Tibial artery (tissue), 4 donors: ENCODE data around the gene VAV3.
A peak's percentile ranks its signal among the peaks of the same experiment; 100 is the strongest.

Experiments
- DNase-seq, 2 donors: peaks; one replicate each; pipeline ENCODE4 v3.0.0-alpha.2; 2019
- H3K27ac ChIP-seq, 2 donors: fragments of 200-600 bp; sonication (generic) in 1 of 2; 1 replicate in 1 of 2; 2 replicates in 1 of 2; pipeline ENCODE4 v1.5.1; 2018 to 2019; ENCODE audit warnings: mild to moderate bottlenecking in 1 of 2
- H3K27me3 ChIP-seq, 2 donors: fragments of 200-600 bp; sonication (generic) in 1 of 2; one replicate each; pipeline versions ENCODE4 v1.5.1 to v1.6.0; 2016 to 2019
- H3K36me3 ChIP-seq, 3 donors: fragments of 200-600 bp; sonication (generic) in 2 of 3; one replicate each; pipeline ENCODE4 v1.5.1; 2016 to 2019; ENCODE audit warnings: mild to moderate bottlenecking in 2 of 3
- H3K4me1 ChIP-seq, 4 donors: fragments of 200-600 bp; sonication (generic) in 2 of 4; 1 replicate in 3 of 4; 2 replicates in 1 of 4; pipeline ENCODE4 v1.5.1; 2016 to 2019
- H3K4me3 ChIP-seq, 2 donors: fragments of 200-600 bp; sonication (generic) in 1 of 2; 1 replicate in 1 of 2; 2 replicates in 1 of 2; pipeline ENCODE4 v1.5.1; 2018 to 2019; ENCODE audit warnings: mild to moderate bottlenecking in 2 of 2
- H3K9me3 ChIP-seq, 3 donors: fragments of 200-600 bp; sonication (generic) in 1 of 3; one replicate each; pipeline ENCODE4 v1.5.1; 2016 to 2019
- intact Hi-C: fragments of 100-400 bp; cut with DNase I; formaldehyde crosslinking; loops from one replicate; pipeline ENCODE4 v1.15.0; 2023; ENCODE audit warnings: low total_unique reads
- TF ChIP-seq, protein P1 (sequence below), 2 experiments: fragments of 200-600 bp in 1 of 2; fragments of 450-650 bp in 1 of 2; IDR thresholded peaks; one replicate each; pipeline ENCODE4 v1.5.1; 2017 to 2019; ENCODE audit warnings: antibody characterized with exemption in 2 of 2, mild to moderate bottlenecking in 1 of 2, moderate library complexity in 1 of 2

Gene VAV3

DNA sequence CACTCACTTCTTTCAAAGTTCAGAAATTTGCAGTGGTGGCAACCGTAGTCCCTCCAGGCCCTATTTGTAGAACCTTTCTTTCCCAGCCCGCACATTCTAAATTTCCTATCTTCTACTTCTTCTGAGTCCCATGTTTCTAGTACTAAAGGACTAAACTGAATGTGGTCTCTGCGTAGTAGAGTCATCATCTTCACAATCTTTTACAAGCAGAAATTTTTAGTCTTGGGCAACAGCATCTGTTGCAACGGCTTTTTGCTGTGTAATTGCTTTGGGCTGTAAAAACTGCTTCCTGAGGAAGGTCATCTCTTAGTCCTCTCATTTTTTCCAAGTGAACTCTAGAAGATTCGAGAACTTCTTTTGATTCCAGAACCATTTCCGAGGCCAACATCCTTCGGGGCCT is 23.9 kb downstream of the VAV3 start:
- H3K27ac ChIP-seq, result no peak overlapping the region
- DNase-seq, result peak; percentile 69
- intact Hi-C loops, result no loop called here

DNA sequence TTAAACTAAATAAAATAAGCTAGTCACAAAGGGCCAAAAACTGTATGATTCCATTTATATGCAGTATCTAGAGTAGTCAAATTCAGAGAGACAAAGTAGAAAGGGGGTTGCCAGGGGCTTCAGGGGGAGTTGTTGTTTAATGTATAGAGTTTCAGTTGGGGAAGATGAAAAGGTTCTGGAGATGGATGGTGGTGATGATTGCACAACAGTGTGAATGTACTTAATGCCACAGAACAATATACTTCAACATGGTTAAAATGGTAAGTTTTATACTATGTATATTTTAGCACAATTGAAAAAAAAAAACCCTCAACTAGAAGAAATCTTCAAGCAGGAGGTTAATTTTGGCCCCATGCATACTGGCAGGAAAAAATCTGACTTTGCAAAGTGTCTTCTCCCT is 24.3 kb downstream of the VAV3 start:
- no peak for DNase-seq
- Histone ChIP-seq H3K36me3 (no peaks in the 10 kb centered on the region), H3K27me3 (no peaks in the 10 kb centered on the region), H3K4me3 (no peak overlapping the region), H3K4me1 (peaks cover 0 to 12% (median 3%) of the 10 kb centered on the region in 4 donors), H3K27ac (no peak overlapping the region), H3K9me3 (no peaks in the 10 kb centered on the region)
- TF ChIP-seq, protein P1, sequence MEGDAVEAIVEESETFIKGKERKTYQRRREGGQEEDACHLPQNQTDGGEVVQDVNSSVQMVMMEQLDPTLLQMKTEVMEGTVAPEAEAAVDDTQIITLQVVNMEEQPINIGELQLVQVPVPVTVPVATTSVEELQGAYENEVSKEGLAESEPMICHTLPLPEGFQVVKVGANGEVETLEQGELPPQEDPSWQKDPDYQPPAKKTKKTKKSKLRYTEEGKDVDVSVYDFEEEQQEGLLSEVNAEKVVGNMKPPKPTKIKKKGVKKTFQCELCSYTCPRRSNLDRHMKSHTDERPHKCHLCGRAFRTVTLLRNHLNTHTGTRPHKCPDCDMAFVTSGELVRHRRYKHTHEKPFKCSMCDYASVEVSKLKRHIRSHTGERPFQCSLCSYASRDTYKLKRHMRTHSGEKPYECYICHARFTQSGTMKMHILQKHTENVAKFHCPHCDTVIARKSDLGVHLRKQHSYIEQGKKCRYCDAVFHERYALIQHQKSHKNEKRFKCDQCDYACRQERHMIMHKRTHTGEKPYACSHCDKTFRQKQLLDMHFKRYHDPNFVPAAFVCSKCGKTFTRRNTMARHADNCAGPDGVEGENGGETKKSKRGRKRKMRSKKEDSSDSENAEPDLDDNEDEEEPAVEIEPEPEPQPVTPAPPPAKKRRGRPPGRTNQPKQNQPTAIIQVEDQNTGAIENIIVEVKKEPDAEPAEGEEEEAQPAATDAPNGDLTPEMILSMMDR (IDR thresholded peaks at IDR 0.05), result no peak
- intact Hi-C loops, result no loop called here

More for the DNA sequence above, 23.9 kb downstream of the VAV3 start:
- Histone ChIP-seq H3K36me3 (no peaks in the 10 kb centered on the region), H3K4me1 (peaks cover 0 to 12% (median 3%) of the 10 kb centered on the region in 4 donors), H3K27me3 (no peaks in the 10 kb centered on the region), H3K4me3 (no peak overlapping the region), H3K9me3 (no peaks in the 10 kb centered on the region)
- TF ChIP-seq, protein P1 (IDR thresholded peaks at IDR 0.05), result no peak

DNA sequence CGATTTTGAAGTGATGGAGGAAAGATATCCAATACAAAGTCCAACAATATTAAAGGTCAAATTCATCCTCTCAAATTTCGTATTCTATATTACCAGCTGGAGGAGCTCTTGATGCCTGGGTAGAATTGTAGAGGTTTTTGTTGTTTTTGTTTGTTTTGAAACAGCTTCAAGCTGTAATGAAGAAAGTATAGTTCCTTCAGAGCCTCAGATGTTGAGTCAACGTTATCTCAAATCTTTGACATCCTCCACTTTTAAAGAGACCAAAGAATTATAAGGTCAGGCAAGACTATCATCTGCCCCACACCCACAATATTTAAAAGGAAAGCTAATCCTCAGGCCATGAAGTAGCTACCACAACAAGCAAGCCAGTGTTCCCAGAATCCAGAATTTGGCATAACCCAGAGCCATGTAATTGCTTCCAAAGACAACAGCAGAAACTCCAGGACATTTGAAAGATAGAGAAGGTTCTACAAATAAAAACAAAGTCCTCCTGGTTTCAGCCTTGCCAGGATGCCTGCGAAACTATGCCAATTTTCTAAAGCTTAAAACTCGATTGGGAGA is 24.9 kb downstream of the VAV3 start:
- no peak for DNase-seq
- Histone ChIP-seq H3K27me3 (no peaks in the 10 kb centered on the region), H3K27ac (no peak overlapping the region), H3K9me3 (no peaks in the 10 kb centered on the region), H3K4me1 (peaks cover 0 to 12% (median 3%) of the 10 kb centered on the region in 4 donors), H3K4me3 (no peak overlapping the region), H3K36me3 (no peaks in the 10 kb centered on the region)
- intact Hi-C loops, result no loop called here
- TF ChIP-seq, protein P1 (IDR thresholded peaks at IDR 0.05), result no peak

DNA sequence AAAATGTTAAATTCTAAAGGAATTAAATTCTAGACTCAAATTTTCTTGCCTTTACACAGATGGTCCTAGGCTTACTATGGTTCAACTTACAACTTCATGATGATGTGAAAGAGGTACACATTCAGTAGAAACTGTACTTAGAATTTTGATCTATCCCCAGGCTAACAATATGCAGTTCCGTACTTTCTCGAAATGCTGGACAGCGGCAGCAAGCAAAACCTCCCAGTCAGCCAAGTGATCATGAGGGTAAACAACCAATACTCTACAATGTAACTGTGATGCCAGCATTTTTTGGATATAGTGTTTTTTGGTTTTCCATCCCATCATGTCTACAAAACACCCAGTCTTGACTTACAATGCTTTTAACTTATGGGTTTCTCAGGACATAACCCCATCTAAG is 25.7 kb downstream of the VAV3 start:
- Histone ChIP-seq H3K27ac (no peak overlapping the region), H3K9me3 (no peaks in the 10 kb centered on the region), H3K4me3 (no peak overlapping the region), H3K36me3 (no peaks in the 10 kb centered on the region), H3K27me3 (no peaks in the 10 kb centered on the region), H3K4me1 (peaks cover 0 to 12% (median 3%) of the 10 kb centered on the region in 4 donors)
- DNase-seq, result no peak
- intact Hi-C loops, result no loop called here
- TF ChIP-seq, protein P1 (IDR thresholded peaks at IDR 0.05), result no peak

DNA sequence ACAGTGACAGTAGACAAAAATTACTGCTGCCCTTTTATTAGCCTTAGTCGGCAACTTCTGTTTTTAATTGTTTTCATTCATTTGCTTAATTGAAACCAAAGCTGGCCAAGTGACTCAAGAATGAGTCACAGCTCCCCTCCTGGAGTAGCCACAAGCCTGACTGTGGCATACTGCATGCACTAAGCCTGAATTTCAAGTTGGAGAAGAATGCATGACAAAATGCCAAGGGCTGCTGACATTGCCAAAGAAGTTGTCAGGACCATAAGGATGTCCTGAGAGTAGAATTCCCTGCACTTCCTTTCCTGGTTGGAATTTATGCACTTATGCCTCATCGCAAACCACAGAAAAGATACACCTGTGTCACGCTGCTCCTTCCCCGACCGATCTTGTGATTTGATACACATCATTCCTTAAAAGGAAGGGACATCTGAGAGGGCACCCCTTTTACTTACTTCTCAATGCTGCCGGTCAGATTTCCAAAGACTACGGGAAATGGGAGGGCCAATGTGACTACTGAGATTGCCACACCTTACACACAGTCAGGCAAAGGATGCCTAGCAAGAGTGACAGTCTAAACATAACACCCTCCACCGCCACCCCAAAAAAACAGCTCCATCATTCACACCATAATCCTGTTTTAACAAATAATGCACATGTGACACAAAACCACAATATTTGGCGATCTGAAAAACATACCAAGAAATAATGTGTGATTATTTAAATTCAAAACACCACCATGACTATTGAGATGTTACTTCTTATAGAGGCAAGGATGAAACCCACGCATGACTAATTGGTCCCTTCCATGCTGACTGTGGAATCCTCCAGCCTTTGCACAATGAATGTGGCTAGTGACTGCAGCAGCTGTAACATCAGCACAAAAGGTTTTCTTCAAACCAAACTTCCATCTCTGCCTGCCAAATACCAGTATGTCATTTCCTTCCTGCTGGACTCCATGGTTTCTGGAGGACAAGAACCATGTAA is 28.2 kb downstream of the VAV3 start:
- TF ChIP-seq, protein P1 (IDR thresholded peaks at IDR 0.05), result no peak
- Histone ChIP-seq H3K27me3 (no peaks in the 10 kb centered on the region), H3K4me3 (no peak overlapping the region), H3K9me3 (no peaks in the 10 kb centered on the region), H3K36me3 (no peaks in the 10 kb centered on the region), H3K27ac (no peak overlapping the region), H3K4me1 (peaks cover 0 to 12% (median 3%) of the 10 kb centered on the region in 4 donors)
- DNase-seq, result peak in 1 of 2 donors; percentile 37
- intact Hi-C loops, result no loop called here
